Measurements from ENCODE around the gene ENTPD8.

ENTPD8 gene

DNA sequence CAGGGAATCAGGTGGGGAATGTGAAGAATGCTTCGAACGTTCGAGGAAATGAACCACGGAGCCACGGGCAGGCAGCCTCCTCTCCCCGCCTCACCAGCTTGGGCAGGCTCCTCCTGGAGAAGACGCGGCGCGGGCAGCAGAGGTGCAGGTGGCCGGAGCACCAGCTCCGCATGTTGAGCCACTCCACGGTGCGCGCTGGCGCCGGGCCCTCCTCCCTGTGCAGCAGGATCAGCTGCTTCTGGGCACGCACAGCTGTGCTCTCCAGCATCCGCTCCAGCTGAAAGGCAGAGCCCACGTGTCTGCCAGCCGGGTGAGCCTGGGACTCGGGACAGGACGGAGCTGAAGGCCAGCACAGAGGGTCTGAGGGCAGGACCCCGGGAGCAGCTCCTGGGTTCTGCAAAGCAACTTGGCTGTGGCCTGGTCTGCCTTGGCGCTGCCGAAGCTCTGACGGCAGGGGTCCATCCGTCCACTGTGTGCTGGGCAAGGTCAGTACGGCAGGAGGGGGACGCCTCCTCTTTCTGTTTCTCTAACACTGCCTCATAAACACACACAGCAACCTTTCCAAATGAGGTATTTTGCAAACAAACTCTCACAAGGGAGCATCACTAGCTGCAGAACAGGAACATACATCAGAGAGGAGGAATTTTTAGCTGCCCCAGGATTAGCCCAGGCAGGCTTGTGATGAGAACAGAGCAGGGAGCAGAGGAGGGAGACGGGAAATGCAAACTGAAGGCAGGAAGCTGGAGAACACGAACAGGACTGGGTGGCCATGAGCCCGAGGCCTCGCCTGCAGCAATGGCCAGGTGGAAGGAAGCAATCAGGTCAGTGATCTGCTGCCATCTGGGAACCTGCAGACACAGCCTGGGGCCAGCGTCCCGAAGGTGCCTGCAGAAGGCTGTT lies 38.1 kb upstream of the ENTPD8 start:
- TF ChIP-seq, protein P1, sequence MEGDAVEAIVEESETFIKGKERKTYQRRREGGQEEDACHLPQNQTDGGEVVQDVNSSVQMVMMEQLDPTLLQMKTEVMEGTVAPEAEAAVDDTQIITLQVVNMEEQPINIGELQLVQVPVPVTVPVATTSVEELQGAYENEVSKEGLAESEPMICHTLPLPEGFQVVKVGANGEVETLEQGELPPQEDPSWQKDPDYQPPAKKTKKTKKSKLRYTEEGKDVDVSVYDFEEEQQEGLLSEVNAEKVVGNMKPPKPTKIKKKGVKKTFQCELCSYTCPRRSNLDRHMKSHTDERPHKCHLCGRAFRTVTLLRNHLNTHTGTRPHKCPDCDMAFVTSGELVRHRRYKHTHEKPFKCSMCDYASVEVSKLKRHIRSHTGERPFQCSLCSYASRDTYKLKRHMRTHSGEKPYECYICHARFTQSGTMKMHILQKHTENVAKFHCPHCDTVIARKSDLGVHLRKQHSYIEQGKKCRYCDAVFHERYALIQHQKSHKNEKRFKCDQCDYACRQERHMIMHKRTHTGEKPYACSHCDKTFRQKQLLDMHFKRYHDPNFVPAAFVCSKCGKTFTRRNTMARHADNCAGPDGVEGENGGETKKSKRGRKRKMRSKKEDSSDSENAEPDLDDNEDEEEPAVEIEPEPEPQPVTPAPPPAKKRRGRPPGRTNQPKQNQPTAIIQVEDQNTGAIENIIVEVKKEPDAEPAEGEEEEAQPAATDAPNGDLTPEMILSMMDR (IDR thresholded peaks at IDR 0.05; ENCODE audit: insufficient read depth, missing control alignments): no peak
- FAIRE-seq (no peak), DNase-seq (ENCODE audit: insufficient read length, low spot score) (no peak)

DNA sequence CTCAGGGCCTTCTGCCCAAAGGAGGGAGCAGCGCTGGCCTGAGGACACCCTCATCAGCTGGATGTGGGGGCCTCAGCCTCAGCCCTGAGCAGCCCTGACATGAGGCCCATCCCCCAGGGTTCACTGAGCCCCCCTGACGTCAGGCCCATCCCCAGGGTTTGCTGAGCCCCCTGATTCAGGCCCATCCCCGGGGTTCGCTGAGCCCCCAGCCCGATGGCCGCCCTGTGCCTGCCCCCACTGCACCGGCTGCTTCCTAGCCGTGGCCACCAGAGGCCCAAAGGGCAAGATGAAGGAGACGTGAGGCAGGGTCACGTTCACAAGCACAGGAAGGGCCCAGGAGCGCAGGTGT lies 37.4 kb upstream of the ENTPD8 start:
- FAIRE-seq (no peak), DNase-seq (ENCODE audit: insufficient read length, low spot score) (no peak)
- TF ChIP-seq, protein P1 (IDR thresholded peaks at IDR 0.05; ENCODE audit: insufficient read depth, missing control alignments): no peak

DNA sequence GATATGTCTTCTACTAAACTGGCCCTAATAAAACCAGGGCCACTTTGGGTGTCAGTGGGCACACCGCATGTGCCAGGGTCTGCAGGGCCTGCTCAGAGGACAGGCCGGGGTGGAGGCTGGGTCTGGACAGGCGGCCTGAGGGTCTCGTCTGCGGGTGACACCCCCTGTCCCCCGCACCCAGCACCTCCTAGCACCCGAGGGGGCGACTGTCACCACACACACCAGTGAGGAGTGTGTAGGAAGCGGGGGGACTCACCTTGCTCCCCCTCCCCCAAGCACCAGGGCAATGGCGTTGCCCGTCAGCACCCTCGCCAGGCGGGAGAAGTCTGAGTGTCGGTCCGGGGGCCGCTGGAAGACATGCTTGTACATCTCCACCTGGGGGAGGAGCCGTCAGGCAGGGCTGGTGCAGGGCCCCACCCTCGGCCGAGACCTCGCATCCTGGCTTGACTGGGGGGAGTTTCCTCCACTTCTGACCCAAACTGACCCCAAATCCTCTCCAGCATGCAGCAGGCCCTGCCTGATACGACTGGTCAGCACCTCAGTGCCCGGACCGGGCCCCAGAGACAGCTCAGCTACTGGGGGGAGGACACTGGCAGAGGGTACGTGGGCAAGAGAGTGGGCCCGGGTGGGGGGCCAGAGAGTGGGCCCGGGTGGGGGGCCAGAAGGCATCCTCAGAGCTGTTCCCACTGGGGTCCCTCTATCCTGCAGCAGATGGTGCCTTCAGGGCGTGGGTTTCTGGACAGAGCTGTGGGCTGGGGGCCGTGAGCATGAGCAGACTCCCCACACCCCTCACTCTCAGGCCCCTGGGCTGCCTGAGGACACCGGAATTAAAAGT lies 36.8 kb upstream of the ENTPD8 start:
- TF ChIP-seq, protein P1 (IDR thresholded peaks at IDR 0.05; ENCODE audit: insufficient read depth, missing control alignments): no peak
- DNase-seq (ENCODE audit: insufficient read length, low spot score) (no peak), FAIRE-seq (no peak)

DNA sequence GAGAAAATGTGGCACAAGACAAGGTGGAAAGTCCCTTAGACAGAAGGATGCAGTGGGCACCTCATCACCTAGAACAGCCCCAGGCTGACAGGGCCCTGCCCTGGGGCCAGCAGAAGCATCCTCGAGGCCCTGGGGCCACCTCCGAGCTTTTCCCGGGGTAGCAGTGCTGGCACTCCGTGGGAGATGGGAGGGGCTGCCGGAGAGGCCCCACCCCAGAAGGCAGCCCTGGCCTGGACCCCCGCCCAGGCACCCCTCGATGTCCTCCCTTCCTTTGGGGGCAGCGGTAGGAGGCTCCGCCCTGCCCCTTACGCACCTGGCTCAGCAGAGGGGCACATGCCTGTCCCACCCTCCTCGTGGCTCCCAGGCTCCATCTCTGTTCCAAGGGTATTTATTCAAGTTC lies 35.7 kb upstream of the ENTPD8 start:
- TF ChIP-seq, protein P1 (IDR thresholded peaks at IDR 0.05; ENCODE audit: insufficient read depth, missing control alignments): no peak
- no peak for FAIRE-seq

DNA sequence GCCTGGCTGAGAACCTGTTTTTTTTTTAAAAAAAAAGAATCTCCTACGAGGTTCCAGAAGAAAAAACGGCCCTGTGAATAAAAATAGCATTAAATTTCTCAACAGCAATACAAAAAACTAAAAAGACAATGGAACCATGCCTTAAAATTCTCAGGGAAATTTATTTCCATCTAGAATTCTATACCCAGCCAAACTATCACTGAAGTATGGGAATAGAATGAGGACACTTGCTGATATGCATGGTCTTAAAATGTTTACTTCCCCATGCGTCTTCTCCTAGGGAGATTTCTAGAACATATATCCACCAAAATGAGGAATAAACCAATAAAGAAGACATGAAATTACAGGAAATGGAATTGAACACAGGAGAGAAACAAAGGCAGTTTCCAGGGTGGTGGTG lies 34.5 kb upstream of the ENTPD8 start:
- TF ChIP-seq, protein P1 (IDR thresholded peaks at IDR 0.05; ENCODE audit: insufficient read depth, missing control alignments): no peak
- DNase-seq (ENCODE audit: insufficient read length, low spot score) (no peak), FAIRE-seq (no peak)

More for the DNA sequence above, 35.7 kb upstream of the ENTPD8 start:
- no peak for DNase-seq (ENCODE audit: insufficient read length, low spot score)

DNA sequence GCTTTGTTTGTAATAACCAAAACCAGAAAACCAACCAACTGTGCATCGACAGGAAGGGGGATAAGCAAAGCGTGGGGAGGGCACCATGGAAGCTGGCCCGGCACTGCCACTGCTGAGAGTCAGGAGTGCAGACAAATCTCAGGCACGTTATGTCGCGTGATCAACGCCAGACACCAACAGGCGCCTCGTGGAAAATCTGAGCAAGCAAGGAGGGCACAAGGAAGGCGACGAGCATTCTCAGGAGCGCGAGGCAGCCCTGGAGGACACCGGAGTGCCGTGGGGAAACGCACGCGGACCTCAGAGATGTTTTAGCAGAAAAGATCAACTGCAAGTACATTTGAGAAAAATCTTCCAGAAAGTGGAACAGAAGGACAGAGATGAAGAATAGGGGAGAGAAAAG lies 33.1 kb upstream of the ENTPD8 start:
- DNase-seq (ENCODE audit: insufficient read length, low spot score): no peak
- TF ChIP-seq, protein P1 (IDR thresholded peaks at IDR 0.05; ENCODE audit: insufficient read depth, missing control alignments): no peak
- no peak for FAIRE-seq

All from D721Med (cell line).